NCI-H748 treated with DMSO at 0.1 percent for 48 hours (cell line): ENCODE measurements around the gene ZNF521.
"Not testable (repeated sequence)": the region's sequence is repeated elsewhere in the genome, so short reads cannot be mapped to it uniquely, and the experiment has no call there.

ENCODE experiments used
- DNase-seq: peaks from one replicate; lab custom pipeline; 2025; lab: John Stamatoyannopoulos, UW

The ZNF521 gene

GRCh38 chr18:25033175-25033574 lies 318.8 kb downstream of the ZNF521 start:
- DNase-seq = not testable (repeated sequence)

GRCh38 chr18:25029802-25030201 lies 322.2 kb downstream of the ZNF521 start:
- DNase-seq = no peak

GRCh38 chr18:25019931-25020330 lies 332.0 kb downstream of the ZNF521 start:
- DNase-seq = no peak

- DNase-seq = no peak
These were observed 332.7 kb downstream of the ZNF521 start for GRCh38 chr18:25019086-25019860.

GRCh38 chr18:25016666-25017065 lies 335.3 kb downstream of the ZNF521 start:
- DNase-seq = no peak

GRCh38 chr18:25016181-25016580 lies 335.8 kb downstream of the ZNF521 start:
- no peak for DNase-seq
